H1 (cell line): ENCODE results near the gene KREMEN1. TPM values are rescaled to one million over a fixed set of nuclear protein-coding genes. Genes with fewer than 3 reads are reported as not detected.

Experiments used
- CTCF ChIA-PET: fragments of 300-600 bp; sonication (Branson Sonifier 250); formaldehyde crosslinking; loops from one replicate; lab custom pipeline; 2021; ENCODE audit not compliant: partially characterized antibody; lab: Charles Lee
- POLR2A ChIA-PET: fragments of 300-600 bp; sonication (Branson Sonifier 250); formaldehyde crosslinking; loops from one replicate; lab custom pipeline; 2021; ENCODE audit warnings: inconsistent platforms; ENCODE audit not compliant: partially characterized antibody; lab: Charles Lee
- DNase-seq, 2 experiments: peaks; one replicate each; pipeline versions ENCODE4 v3.0.0 to v3.0.0-alpha.2; 2010 to 2022; ENCODE audit warnings: low spot score in 2 of 2, low read depth in 1 of 2, mixed read lengths in 1 of 2
- FAIRE-seq: peaks from 2 replicates; lab custom pipeline; 2011; peaks lifted over from hg19 to GRCh38; lab: Jason Lieb, UNC
- H2AFZ ChIP-seq: 2 replicates; pipeline ENCODE4 v1.8.1; 2012; ENCODE audit warnings: low read length, inconsistent platforms
- H2AK5ac ChIP-seq: 2 replicates; pipeline ENCODE4 v1.6.1; 2013; ENCODE audit warnings: low read depth, low read length
- H2BK120ac ChIP-seq: replicated peaks from 2 replicates; pipeline ENCODE3; 2013; ENCODE audit warnings: low read depth, low read length, inconsistent platforms
- H2BK12ac ChIP-seq: 2 replicates; pipeline ENCODE4 v1.6.1; 2013; ENCODE audit warnings: low read depth, low read length
- H2BK15ac ChIP-seq: 2 replicates; pipeline ENCODE4 v1.6.1; 2013; ENCODE audit warnings: low read length
- H2BK20ac ChIP-seq: 2 replicates; pipeline ENCODE4 v1.6.1; 2013; ENCODE audit warnings: low read length
- H2BK5ac ChIP-seq: 2 replicates; pipeline ENCODE4 v1.6.1; 2013; ENCODE audit warnings: low read depth, low read length
- H3K14ac ChIP-seq: 2 replicates; pipeline ENCODE4 v1.6.1; 2013; ENCODE audit warnings: inconsistent platforms; ENCODE audit not compliant: insufficient read length
- H3K18ac ChIP-seq: 2 replicates; pipeline ENCODE4 v1.6.1; 2013; ENCODE audit warnings: low read length; ENCODE audit errors: extremely low read depth
- H3K23ac ChIP-seq: 2 replicates; pipeline ENCODE4 v1.6.1; 2013; ENCODE audit warnings: inconsistent platforms; ENCODE audit not compliant: insufficient read length
- H3K23me2 ChIP-seq: 2 replicates; pipeline ENCODE4 v1.6.1; 2013; ENCODE audit warnings: low read depth, low read length
- H3K27ac ChIP-seq: 2 replicates; pipeline ENCODE4 v1.6.1; 2011; ENCODE audit warnings: low read depth, low read length, inconsistent platforms
- H3K27me3 ChIP-seq, 4 experiments: replicated peaks in 1 of 4; 1 replicate in 1 of 4; 2 replicates in 3 of 4; pipeline versions ENCODE4 v1.6.1 to v1.8.1; 2011 to 2013; ENCODE audit warnings: low read length in 3 of 4, mild to moderate bottlenecking in 3 of 4, inconsistent platforms in 2 of 4, mixed read lengths in 2 of 4, moderate library complexity in 1 of 4; ENCODE audit not compliant: control insufficient read depth in 3 of 4, insufficient read depth in 3 of 4; ENCODE audit errors: extremely low read depth in 1 of 4
- H3K36me3 ChIP-seq, 4 experiments: 2 replicates each; pipeline versions ENCODE4 v1.6.1 to v1.8.1; 2011 to 2013; ENCODE audit warnings: mild to moderate bottlenecking in 4 of 4, low read length in 3 of 4, moderate library complexity in 2 of 4, control low read depth in 1 of 4, inconsistent platforms in 1 of 4; ENCODE audit not compliant: insufficient read depth in 4 of 4, control insufficient read depth in 2 of 4
- H3K4ac ChIP-seq: replicated peaks from 2 replicates; pipeline ENCODE3; 2013; ENCODE audit warnings: low read length, low read depth, mixed read lengths, inconsistent platforms; ENCODE audit not compliant: insufficient read length
- H3K4me1 ChIP-seq, 4 experiments: replicated peaks in 1 of 4; 1 replicate in 1 of 4; 2 replicates in 3 of 4; pipeline versions ENCODE4 v1.6.1 to v1.8.1; 2011 to 2013; ENCODE audit warnings: low read length in 3 of 4, inconsistent platforms in 2 of 4, mixed read lengths in 1 of 4; ENCODE audit not compliant: insufficient read depth in 4 of 4, control insufficient read depth in 3 of 4
- H3K4me2 ChIP-seq, 2 experiments: 2 replicates each; pipeline versions ENCODE4 v1.6.1 to v1.8.1; 2011 to 2013; ENCODE audit warnings: low read depth in 2 of 2, low read length in 2 of 2, control low read depth in 1 of 2, inconsistent platforms in 1 of 2, mild to moderate bottlenecking in 1 of 2; ENCODE audit not compliant: insufficient read depth in 1 of 2
- H3K4me3 ChIP-seq, 4 experiments: fragments of 200-600, 300-600 bp in 1 of 4; sonication (generic), shearing (Covaris generic), sonication (Bioruptor Twin) in 1 of 4; 2 replicates each; pipeline versions ENCODE4 v1.5.1 to v1.8.1; 2011 to 2016; ENCODE audit warnings: low read length in 4 of 4, low read depth in 3 of 4, control low read depth in 2 of 4, inconsistent platforms in 2 of 4, mild to moderate bottlenecking in 2 of 4, mixed read lengths in 1 of 4, moderate library complexity in 1 of 4; ENCODE audit not compliant: insufficient read depth in 2 of 4; ENCODE audit errors: extremely low read depth in 1 of 4
- H3K56ac ChIP-seq: replicated peaks from 2 replicates; pipeline ENCODE3; 2013; ENCODE audit warnings: low read depth, mild to moderate bottlenecking, mixed read lengths, low read length, inconsistent platforms; ENCODE audit not compliant: insufficient read length
- H3K79me1 ChIP-seq: 2 replicates; pipeline ENCODE4 v1.6.1; 2013; ENCODE audit warnings: low read depth, low read length, control low read depth
- H3K79me2 ChIP-seq, 2 experiments: 2 replicates each; pipeline versions ENCODE4 v1.6.1 to v1.8.1; 2012 to 2013; ENCODE audit warnings: low read length in 2 of 2, mild to moderate bottlenecking in 2 of 2, inconsistent platforms in 1 of 2; ENCODE audit not compliant: insufficient read depth in 2 of 2, control insufficient read depth in 1 of 2
- H3K9ac ChIP-seq, 4 experiments: replicated peaks in 1 of 4; 1 replicate in 1 of 4; 2 replicates in 3 of 4; pipeline versions ENCODE4 v1.6.1 to v1.8.1; 2011 to 2013; ENCODE audit warnings: low read depth in 3 of 4, low read length in 3 of 4, control low read depth in 2 of 4, mild to moderate bottlenecking in 2 of 4, moderate library complexity in 2 of 4, inconsistent platforms in 1 of 4; ENCODE audit errors: extremely low read depth in 1 of 4
- H3K9me3 ChIP-seq, 2 experiments: 2 replicates each; pipeline versions ENCODE4 v1.6.1 to v1.8.1; 2012 to 2013; ENCODE audit warnings: mild to moderate bottlenecking in 2 of 2, moderate library complexity in 2 of 2, control low read depth in 1 of 2, inconsistent platforms in 1 of 2, low read depth in 1 of 2, low read length in 1 of 2, mixed read lengths in 1 of 2; ENCODE audit not compliant: insufficient read depth in 2 of 2
- H4K20me1 ChIP-seq, 2 experiments: replicated peaks in 1 of 2; 2 replicates each; pipeline versions ENCODE3 to v1.8.1; 2011 to 2013; ENCODE audit warnings: inconsistent platforms in 2 of 2, low read length in 2 of 2, mild to moderate bottlenecking in 1 of 2; ENCODE audit not compliant: insufficient read depth in 2 of 2, control insufficient read depth in 1 of 2
- H4K5ac ChIP-seq: 2 replicates; pipeline ENCODE4 v1.6.1; 2013; ENCODE audit warnings: low read length, low read depth, mixed read lengths, inconsistent platforms; ENCODE audit not compliant: insufficient read length
- H4K8ac ChIP-seq: 2 replicates; pipeline ENCODE4 v1.8.0; 2013; ENCODE audit warnings: mild to moderate bottlenecking, moderate library complexity, low read length, inconsistent platforms; ENCODE audit not compliant: insufficient read depth; ENCODE audit errors: extremely low read depth
- H4K91ac ChIP-seq: replicated peaks from 2 replicates; pipeline ENCODE3; 2013; ENCODE audit warnings: low read length, mixed read lengths, inconsistent platforms; ENCODE audit not compliant: insufficient read length
- EGR1 ChIP-seq: IDR thresholded peaks from 2 replicates; pipeline ENCODE4 v1.6.1; 2011; ENCODE audit warnings: low read depth, low read length, borderline replicate concordance
- RBBP5 ChIP-seq: IDR thresholded peaks from 2 replicates; pipeline ENCODE4 v1.7.1; 2012; ENCODE audit warnings: low read depth, mild to moderate bottlenecking, inconsistent platforms, low read length, moderate library complexity, borderline replicate concordance
- RFX5 ChIP-seq: IDR thresholded peaks from 2 replicates; pipeline ENCODE4 v1.6.1; 2011; ENCODE audit warnings: low read depth, low read length, improper control_type of control experiment, borderline replicate concordance
- WGBS, 2 experiments: shearing (Covaris generic) in 1 of 2; methylation state at CpG; one replicate each; pipeline versions ENCODE4 v1.1.6 to v1.1.7; 2013 to 2015; ENCODE audit warnings: low lambda C conversion rate in 2 of 2, mixed read lengths in 2 of 2, inconsistent platforms in 1 of 2, low coverage in 1 of 2, missing lambda C conversion rate in 1 of 2; ENCODE audit not compliant: insufficient replicate concordance in 2 of 2, insufficient coverage in 1 of 2, insufficient read length in 1 of 2; ENCODE audit errors: extremely low coverage in 1 of 2, missing lambda C conversion rate in 1 of 2; 5-methylcytosine and 5-hydroxymethylcytosine counted together
- polyA plus RNA-seq, 7 experiments: library from polyadenylated mRNA; depleted of rRNA in 3 of 7; stranded (reverse) in 5 of 7; unstranded in 2 of 7; fragments of >200 nt in 5 of 7; fragments of 200-250 nt in 2 of 7; gene quantifications; 1 replicate in 5 of 7; 2 replicates in 1 of 7; 4 replicates in 1 of 7; pipeline versions ENCODE4 v1.2.1 to v1.2.3, GENCODE V29; 2011 to 2013; ENCODE audit warnings: missing spikeins in 2 of 7, mixed read lengths in 2 of 7
- total RNA-seq: library from RNA; stranded (reverse); fragmentation: NEBNext Ultra II Directional; extraction: Animal tissue kit (Norgen Biotek cat#: 25700); gene quantifications from 2 replicates; pipeline ENCODE4 v1.2.1, GENCODE V29; 2021

KREMEN1 gene
- total and polyA plus RNA-seq, 2 of the 8 experiments (the other 6 are each of a cell fraction or from before 2014, with no cell fraction given), result 2.1 to 3.2 TPM

- Histone ChIP-seq H3K18ac (no peak overlapping the region), H2BK15ac (no peak overlapping the region), H3K79me1 (no peaks in the 10 kb centered on the region), H3K4me2 (no peak overlapping the region), H3K23ac (no peak overlapping the region), H3K79me2 (no peaks in the 10 kb centered on the region), H3K4ac (no peak overlapping the region), H3K56ac (no peak overlapping the region), H4K20me1 (no peaks in the 10 kb centered on the region), H3K36me3 (no peaks in the 10 kb centered on the region), H3K9ac (no peak overlapping the region), H4K8ac (no peak overlapping the region), H3K27ac (no peak overlapping the region), H3K4me3 (no peak overlapping the region), H3K27me3 (no peaks in the 10 kb centered on the region), H4K5ac (no peak overlapping the region), H2AK5ac (no peak overlapping the region), H2BK12ac (no peak overlapping the region), H4K91ac (no peak overlapping the region), H2BK20ac (no peak overlapping the region), H2BK120ac (no peak overlapping the region), H3K9me3 (no peaks in the 10 kb centered on the region), H2BK5ac (no peak overlapping the region), H3K14ac (no peak overlapping the region), H3K23me2 (no peaks in the 10 kb centered on the region), H3K4me1 (peaks cover 0 to 4% (median 1%) of the 10 kb centered on the region in 4 experiments; a peak in 3 of 7 replicates), H2AFZ (no peak overlapping the region)
- no peak for DNase-seq
- POLR2A ChIA-PET, result interaction anchor here (1.0 kb wide), 1 partner anchor 44 kb away, joined by 3 read pairs; no protein-coding TSS in a partner anchor
- CTCF ChIA-PET, result interaction anchor here (0.8 to 2.1 kb wide), 4 partner anchors 16 to 92 kb away, joined by 3 to 7 read pairs (median 4); no protein-coding TSS in a partner anchor
- 95% methylated on average over 1 of the region's 3 CpGs; no CpG with 5 or more reads in 1 of the 2 experiments for WGBS, 2 experiments
- FAIRE-seq, result no peak
- TF ChIP-seq RBBP5 (no peak), EGR1 (no peak), RFX5 (no peak)
Observed at GRCh38 chr22:29110946-29111345, 38.1 kb downstream of the KREMEN1 start.
